Gastroesophageal sphincter (tissue), 3 donors: ENCODE data around the gene OVCH1.

Experiments used
- POLR2A ChIP-seq, 2 donors: fragments of 450-650 bp; IDR thresholded peaks; one replicate each; pipeline ENCODE4 v1.6.1; 2017; ENCODE audit warnings: antibody characterized with exemption in 2 of 2, mild to moderate bottlenecking in 2 of 2, moderate library complexity in 1 of 2
- POLR2AphosphoS5 ChIP-seq: sonication (generic); formaldehyde crosslinking; IDR thresholded peaks from one replicate; pipeline ENCODE4 v1.6.1; 2017; ENCODE audit warnings: antibody characterized with exemption
- TF ChIP-seq, protein P1 (sequence below), 4 experiments: fragments of 200-600 bp in 2 of 4; fragments of 450-650 bp in 2 of 4; sonication (generic) in 1 of 4; IDR thresholded peaks; one replicate each; pipeline ENCODE4 v1.5.1; 2017 to 2019; ENCODE audit warnings: antibody characterized with exemption in 4 of 4, mild to moderate bottlenecking in 2 of 4, moderate library complexity in 2 of 4

DNA sequence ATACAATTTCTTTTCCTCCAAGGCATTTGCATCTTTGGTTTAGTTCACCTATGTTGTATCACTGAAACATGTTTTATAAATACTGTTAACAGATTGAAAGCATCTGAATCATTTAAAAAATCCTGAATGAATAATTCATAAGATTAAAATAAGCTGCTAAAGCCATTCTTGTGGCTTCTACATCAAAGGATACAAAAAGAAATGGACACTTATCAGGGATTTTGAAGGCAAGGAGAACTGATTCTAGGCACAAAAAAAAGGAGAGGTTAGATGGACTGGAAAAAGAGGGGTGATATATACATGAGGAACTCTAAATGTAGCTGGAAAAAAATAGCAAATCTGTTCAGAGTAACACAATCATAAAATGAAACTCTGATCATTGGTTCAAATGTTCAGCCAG, 5.8 kb upstream of the OVCH1 start:
- TF ChIP-seq POLR2A (IDR thresholded peaks at IDR 0.05) (no peak), POLR2AphosphoS5 (no peak)
- TF ChIP-seq, protein P1, sequence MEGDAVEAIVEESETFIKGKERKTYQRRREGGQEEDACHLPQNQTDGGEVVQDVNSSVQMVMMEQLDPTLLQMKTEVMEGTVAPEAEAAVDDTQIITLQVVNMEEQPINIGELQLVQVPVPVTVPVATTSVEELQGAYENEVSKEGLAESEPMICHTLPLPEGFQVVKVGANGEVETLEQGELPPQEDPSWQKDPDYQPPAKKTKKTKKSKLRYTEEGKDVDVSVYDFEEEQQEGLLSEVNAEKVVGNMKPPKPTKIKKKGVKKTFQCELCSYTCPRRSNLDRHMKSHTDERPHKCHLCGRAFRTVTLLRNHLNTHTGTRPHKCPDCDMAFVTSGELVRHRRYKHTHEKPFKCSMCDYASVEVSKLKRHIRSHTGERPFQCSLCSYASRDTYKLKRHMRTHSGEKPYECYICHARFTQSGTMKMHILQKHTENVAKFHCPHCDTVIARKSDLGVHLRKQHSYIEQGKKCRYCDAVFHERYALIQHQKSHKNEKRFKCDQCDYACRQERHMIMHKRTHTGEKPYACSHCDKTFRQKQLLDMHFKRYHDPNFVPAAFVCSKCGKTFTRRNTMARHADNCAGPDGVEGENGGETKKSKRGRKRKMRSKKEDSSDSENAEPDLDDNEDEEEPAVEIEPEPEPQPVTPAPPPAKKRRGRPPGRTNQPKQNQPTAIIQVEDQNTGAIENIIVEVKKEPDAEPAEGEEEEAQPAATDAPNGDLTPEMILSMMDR (IDR thresholded peaks at IDR 0.05): no peak
